Subcutaneous adipose tissue (tissue), 4 donors: Measurements from ENCODE around the gene PLAAT2. TPM values are rescaled to one million over a fixed set of nuclear protein-coding genes. Genes with fewer than 3 reads are reported as not detected.

Experiments
- total RNA-seq, 4 donors: library from RNA; depleted of rRNA; stranded (reverse); fragments of >200 nt; gene quantifications; one replicate each; pipeline ENCODE4 v1.1.0, GENCODE V29; 2016
- TF ChIP-seq, protein P1 (sequence below): fragments of 450-650 bp; IDR thresholded peaks from one replicate; pipeline ENCODE4 v1.5.1; 2016; ENCODE audit warnings: low read depth, mild to moderate bottlenecking, control low read depth, antibody characterized with exemption, moderate library complexity

The PLAAT2 gene
- total RNA-seq, 4 donors from 2014 or later, result not detected

DNA sequence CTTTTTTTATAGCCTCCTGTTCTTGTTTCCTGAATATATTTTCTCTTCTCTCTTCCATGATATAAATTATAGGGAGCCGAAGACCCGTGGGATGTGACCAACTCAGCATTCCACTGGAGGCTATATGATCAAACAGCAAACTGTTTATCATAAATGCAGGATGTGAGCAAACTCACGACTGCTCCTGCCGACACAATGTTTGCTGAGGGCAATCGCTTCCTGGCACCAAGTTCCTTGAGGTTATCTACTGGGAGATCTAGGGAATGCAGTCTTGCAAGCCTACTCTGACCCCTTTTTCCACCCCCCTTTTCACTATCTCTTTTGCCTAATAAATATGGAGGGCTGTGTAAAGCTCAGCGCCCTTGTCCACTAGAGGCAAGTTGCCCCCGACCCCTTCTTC is 40.0 kb downstream of the PLAAT2 start:
- TF ChIP-seq, protein P1, sequence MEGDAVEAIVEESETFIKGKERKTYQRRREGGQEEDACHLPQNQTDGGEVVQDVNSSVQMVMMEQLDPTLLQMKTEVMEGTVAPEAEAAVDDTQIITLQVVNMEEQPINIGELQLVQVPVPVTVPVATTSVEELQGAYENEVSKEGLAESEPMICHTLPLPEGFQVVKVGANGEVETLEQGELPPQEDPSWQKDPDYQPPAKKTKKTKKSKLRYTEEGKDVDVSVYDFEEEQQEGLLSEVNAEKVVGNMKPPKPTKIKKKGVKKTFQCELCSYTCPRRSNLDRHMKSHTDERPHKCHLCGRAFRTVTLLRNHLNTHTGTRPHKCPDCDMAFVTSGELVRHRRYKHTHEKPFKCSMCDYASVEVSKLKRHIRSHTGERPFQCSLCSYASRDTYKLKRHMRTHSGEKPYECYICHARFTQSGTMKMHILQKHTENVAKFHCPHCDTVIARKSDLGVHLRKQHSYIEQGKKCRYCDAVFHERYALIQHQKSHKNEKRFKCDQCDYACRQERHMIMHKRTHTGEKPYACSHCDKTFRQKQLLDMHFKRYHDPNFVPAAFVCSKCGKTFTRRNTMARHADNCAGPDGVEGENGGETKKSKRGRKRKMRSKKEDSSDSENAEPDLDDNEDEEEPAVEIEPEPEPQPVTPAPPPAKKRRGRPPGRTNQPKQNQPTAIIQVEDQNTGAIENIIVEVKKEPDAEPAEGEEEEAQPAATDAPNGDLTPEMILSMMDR, result no peak

DNA sequence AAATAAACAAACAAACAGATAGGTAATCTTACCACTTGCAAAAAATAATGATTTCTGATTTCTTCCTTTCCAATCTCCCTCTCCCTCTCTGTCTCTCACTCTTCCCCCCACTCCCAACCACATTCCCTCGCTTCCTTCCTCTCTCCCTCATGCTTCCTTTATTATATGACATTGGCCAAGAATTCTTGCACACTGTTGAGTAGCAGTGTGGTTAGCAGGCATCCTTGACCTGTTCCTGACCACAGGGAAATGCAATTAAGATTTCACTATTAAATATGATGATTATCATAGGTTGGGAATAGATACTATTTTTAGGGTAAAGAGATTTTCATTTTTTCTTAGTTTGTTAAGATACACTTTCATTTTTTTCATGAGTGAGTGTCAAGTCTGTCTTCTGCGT is 41.3 kb downstream of the PLAAT2 start:
- TF ChIP-seq, protein P1, result no peak

DNA sequence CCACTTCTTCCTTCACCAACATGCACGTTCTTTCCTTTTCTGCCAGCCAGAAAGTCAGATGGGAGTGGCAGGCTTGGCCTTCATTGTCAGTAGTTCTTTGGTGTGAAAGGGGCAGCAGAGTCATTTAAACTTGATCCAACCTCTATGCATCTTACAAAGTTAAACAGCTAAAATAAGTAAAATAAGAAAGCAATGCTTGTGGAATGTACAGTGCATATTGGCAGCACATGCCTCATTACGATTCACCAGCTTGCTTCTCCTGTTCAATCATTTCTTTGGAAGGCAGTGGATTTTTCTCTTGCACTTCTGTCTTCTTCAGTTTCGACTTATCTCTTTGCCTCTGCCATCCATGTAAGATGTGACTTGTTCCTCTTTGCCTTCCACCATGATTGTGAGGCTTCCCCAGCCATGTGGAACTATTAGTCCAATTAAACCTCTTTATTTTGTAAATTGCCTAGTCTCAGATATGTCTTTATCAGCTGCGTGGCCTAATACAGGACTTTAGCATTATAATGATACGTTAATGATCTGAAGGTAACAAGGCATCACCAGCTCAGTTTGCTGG is 42.5 kb downstream of the PLAAT2 start:
- TF ChIP-seq, protein P1, result no peak

DNA sequence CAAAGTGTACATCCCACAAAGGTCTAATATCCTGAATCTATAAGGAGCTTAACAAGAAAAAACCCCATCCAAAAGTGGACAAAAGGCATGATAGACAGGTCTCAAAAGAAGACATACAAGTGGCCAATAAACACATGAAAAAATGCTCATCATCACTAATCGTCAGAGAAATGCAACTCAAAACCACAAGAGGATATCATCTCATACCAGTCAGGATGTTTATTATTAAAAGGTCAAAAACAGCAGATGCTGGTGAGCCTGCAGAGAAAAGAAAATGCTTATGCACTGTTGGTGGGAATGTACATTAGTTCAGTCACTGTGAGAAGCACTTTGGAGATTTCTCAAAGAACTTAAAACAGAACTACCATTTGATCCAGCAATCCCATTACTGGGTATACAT is 44.6 kb downstream of the PLAAT2 start:
- TF ChIP-seq, protein P1, result no peak

DNA sequence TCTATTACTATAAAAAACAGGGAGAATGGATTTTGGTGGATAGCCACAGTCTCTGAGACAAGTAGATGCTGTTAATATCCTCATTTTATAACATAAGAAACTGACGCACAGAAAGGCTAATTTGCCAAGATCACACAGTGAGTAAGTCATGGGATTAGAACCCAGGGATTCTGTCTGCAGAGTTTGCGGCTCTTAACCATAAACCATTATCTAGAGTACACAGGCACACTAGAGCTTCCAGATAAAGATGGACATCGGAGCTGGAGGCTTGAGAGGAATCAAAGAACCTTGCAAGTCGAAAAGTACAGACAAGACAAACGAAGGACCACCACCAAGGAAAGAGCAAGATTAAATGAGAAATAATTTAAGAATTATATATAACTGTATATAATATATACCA is 46.0 kb downstream of the PLAAT2 start:
- TF ChIP-seq, protein P1, result no peak

DNA sequence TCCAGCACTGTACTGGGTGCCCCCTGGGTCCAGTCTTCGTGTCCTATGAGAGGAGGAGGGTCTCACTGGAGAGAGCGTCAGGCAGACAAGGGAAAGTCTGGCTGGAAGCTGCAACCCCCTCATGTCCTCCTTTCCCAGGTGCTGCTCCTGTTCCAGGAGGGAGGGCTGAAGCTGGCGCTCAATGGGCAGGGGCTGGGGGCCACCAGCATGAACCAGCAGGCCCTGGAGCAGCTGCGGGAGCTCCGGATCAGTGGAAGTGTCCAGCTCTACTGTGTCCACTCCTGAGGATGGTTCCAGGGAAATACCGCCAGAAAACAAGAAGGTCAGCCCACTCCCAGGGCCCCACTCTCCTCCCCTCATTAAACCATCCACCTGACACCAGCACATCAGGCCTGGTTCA is 47.1 kb downstream of the PLAAT2 start:
- TF ChIP-seq, protein P1, result no peak

DNA sequence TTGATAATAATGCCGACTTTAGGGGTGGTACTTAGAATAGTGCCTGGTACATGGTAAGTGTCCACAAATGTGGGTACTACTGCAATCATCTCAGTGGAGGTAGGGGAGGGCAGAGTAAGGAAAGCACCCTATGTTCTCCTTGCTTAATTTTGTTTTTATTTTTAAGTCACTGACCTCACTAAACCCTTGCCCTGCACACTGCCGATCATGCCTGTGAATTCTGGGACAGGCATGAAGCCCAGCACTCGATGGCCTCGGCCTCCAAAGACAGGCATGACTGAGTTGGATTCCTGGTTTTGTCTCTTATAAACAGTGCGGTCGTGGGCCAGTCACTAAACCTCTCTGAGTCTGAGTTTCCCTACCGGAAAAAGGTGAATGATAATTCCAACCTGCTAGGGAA is 50.4 kb downstream of the PLAAT2 start:
- TF ChIP-seq, protein P1, result no peak
